GM11168 (cell line): ENCODE results near the gene GABRR3.
"Not testable (repeated sequence)": the region's sequence is repeated elsewhere in the genome, so short reads cannot be mapped to it uniquely, and the experiment has no call there.

Source experiments
- in situ Hi-C: fragments of 300-500 bp; cut with MboI; formaldehyde crosslinking; loops from one replicate; pipeline ENCODE4 v1.12.0; 2022; ENCODE audit warnings: low sequenced_read_pairs; ENCODE audit not compliant: unreplicated experiment

GABRR3 gene

GRCh38 chr3:98025392-98025945 lies 9.6 kb downstream of the GABRR3 start:
- in situ Hi-C loops, result loop anchor here (25.0 kb wide), 1 partner anchor 562 kb away; the partner anchor contains the start of gene CPOX

GRCh38 chr3:98022978-98023820 lies 11.9 kb downstream of the GABRR3 start:
- in situ Hi-C loops, result no loop called here

- in situ Hi-C loops, result no loop called here
Observed at GRCh38 chr3:98021830-98022560, 13.1 kb downstream of the GABRR3 start.

- in situ Hi-C loops, result no loop called here
Observed at GRCh38 chr3:98020412-98020811, 14.7 kb downstream of the GABRR3 start.

- in situ Hi-C loops, result loop anchor here (5.0 kb wide), 1 partner anchor 226 kb away; no protein-coding TSS in a partner anchor
Observed at GRCh38 chr3:98018301-98018700, 16.8 kb downstream of the GABRR3 start.

- in situ Hi-C loops, result no loop called here
Observed at GRCh38 chr3:98014268-98014585, 20.9 kb downstream of the GABRR3 start.

- in situ Hi-C loops, result no loop called here
Observed at GRCh38 chr3:98013411-98014267, 21.5 kb downstream of the GABRR3 start.

- in situ Hi-C loops, result no loop called here
Observed at GRCh38 chr3:98012979-98013378, 22.1 kb downstream of the GABRR3 start.

GRCh38 chr3:98010883-98011449 lies 24.1 kb downstream of the GABRR3 start:
- in situ Hi-C loops, result not testable (repeated sequence)

- in situ Hi-C loops, result no loop called here
Observed at GRCh38 chr3:98010194-98010882, 24.8 kb downstream of the GABRR3 start.

GRCh38 chr3:98008855-98009254 lies 26.3 kb downstream of the GABRR3 start:
- in situ Hi-C loops, result no loop called here

GRCh38 chr3:98005438-98005837 lies 29.7 kb downstream of the GABRR3 start:
- in situ Hi-C loops, result no loop called here

GRCh38 chr3:98004721-98005120 lies 30.4 kb downstream of the GABRR3 start:
- in situ Hi-C loops, result no loop called here

GRCh38 chr3:98003306-98003969 lies 31.7 kb downstream of the GABRR3 start:
- in situ Hi-C loops, result no loop called here

- in situ Hi-C loops, result no loop called here
Observed at GRCh38 chr3:98002717-98003116, 32.4 kb downstream of the GABRR3 start.

- in situ Hi-C loops, result no loop called here
Observed at GRCh38 chr3:97999994-98000393, 35.1 kb downstream of the GABRR3 start.

- in situ Hi-C loops, result no loop called here
Observed at GRCh38 chr3:97999103-97999502, 36.0 kb downstream of the GABRR3 start.

GRCh38 chr3:97996988-97997387 lies 38.1 kb downstream of the GABRR3 start:
- in situ Hi-C loops, result no loop called here
